Thyroid gland (tissue), 4 donors: Measurements from ENCODE around the gene DDX25. TPM values are rescaled to one million over a fixed set of nuclear protein-coding genes. Genes with fewer than 3 reads are reported as not detected.

Experiments used
- DNase-seq, 2 donors: peaks; one replicate each; pipeline ENCODE4 v3.0.0-alpha.2; 2019
- H3K27ac ChIP-seq, 3 donors: fragments of 200-600 bp; sonication (generic); 1 replicate in 2 of 3; 2 replicates in 1 of 3; pipeline ENCODE4 v1.5.1; 2016 to 2019; ENCODE audit warnings: mild to moderate bottlenecking in 1 of 3, moderate library complexity in 1 of 3
- H3K27me3 ChIP-seq: fragments of 200-600 bp; sonication (generic); one replicate; pipeline ENCODE4 v1.5.1; 2019
- H3K36me3 ChIP-seq, 2 donors: fragments of 200-600 bp; sonication (generic); one replicate each; pipeline ENCODE4 v1.5.1; 2016 to 2019
- H3K4me1 ChIP-seq, 2 donors: fragments of 200-600 bp; sonication (generic); one replicate each; pipeline ENCODE4 v1.5.1; 2017 to 2019
- H3K4me3 ChIP-seq, 3 donors: fragments of 200-600 bp; sonication (generic); replicated peaks in 1 of 3; 1 replicate in 2 of 3; 2 replicates in 1 of 3; pipeline ENCODE4 v1.5.1; 2016; ENCODE audit warnings: mild to moderate bottlenecking in 1 of 3
- H3K9me3 ChIP-seq: fragments of 200-600 bp; sonication (generic); one replicate; pipeline ENCODE4 v1.5.1; 2017
- CTCF ChIP-seq, 6 experiments: fragments of 200-600 bp in 3 of 6; fragments of 450-650 bp in 3 of 6; sonication (generic) in 3 of 6; IDR thresholded peaks; one replicate each; pipeline ENCODE4 v1.5.1; 2016 to 2019; ENCODE audit warnings: antibody characterized with exemption in 6 of 6, mild to moderate bottlenecking in 2 of 6, inconsistent platforms in 1 of 6, moderate library complexity in 1 of 6
- POLR2A ChIP-seq, 2 donors: fragments of 450-650 bp; IDR thresholded peaks; one replicate each; pipeline ENCODE4 v1.6.1; 2017; ENCODE audit warnings: antibody characterized with exemption in 2 of 2, mild to moderate bottlenecking in 2 of 2, moderate library complexity in 1 of 2
- WGBS, 2 donors: methylation state at CpG; one replicate each; pipeline ENCODE4 v1.1.5; 2017; 5-methylcytosine and 5-hydroxymethylcytosine counted together
- intact Hi-C: fragments of 100-400 bp; cut with DNase I; formaldehyde crosslinking; loops from one replicate; pipeline ENCODE4 v1.15.1; 2023
- total RNA-seq, 4 donors: library from RNA; depleted of rRNA; stranded (reverse); fragments of >200 nt; gene quantifications; one replicate each; pipeline ENCODE4 v1.2.3, GENCODE V29; 2016

The DDX25 gene
- total RNA-seq, 4 donors from 2014 or later: 1.6 to 3.8 (median 1.9) TPM

- no peak overlapping the region for H3K27ac ChIP-seq
- peaks cover 0 to 22% of the 10 kb centered on the region in 2 donors for H3K4me1 ChIP-seq
- H3K27me3 ChIP-seq: no peaks in the 10 kb centered on the region
- no peak for DNase-seq
- no peak overlapping the region for H3K4me3 ChIP-seq
- WGBS, 2 donors: 93 to 96% methylated on average over 2 of the region's 2 CpGs
- intact Hi-C loops: no loop called here
- no peaks in the 10 kb centered on the region for H3K36me3 ChIP-seq
- TF ChIP-seq POLR2A (IDR thresholded peaks at IDR 0.05) (no peak), CTCF (IDR thresholded peaks at IDR 0.05) (no peak)
- no peaks in the 10 kb centered on the region for H3K9me3 ChIP-seq
Measured at GRCh38 chr11:125935056-125935455, 30.7 kb downstream of the DDX25 start.

GRCh38 chr11:125935618-125936199 is 31.4 kb downstream of the DDX25 start:
- Histone ChIP-seq H3K27ac (no peak overlapping the region), H3K27me3 (no peaks in the 10 kb centered on the region), H3K36me3 (no peaks in the 10 kb centered on the region), H3K4me3 (no peak overlapping the region), H3K9me3 (no peaks in the 10 kb centered on the region), H3K4me1 (peaks cover 0 to 22% of the 10 kb centered on the region in 2 donors)
- TF ChIP-seq POLR2A (IDR thresholded peaks at IDR 0.05) (no peak), CTCF (IDR thresholded peaks at IDR 0.05) (no peak)
- WGBS, 2 donors: 77 to 83% methylated on average over 12 of the region's 12 CpGs
- no peak for DNase-seq
- intact Hi-C loops: no loop called here

- Histone ChIP-seq H3K36me3 (no peaks in the 10 kb centered on the region), H3K9me3 (no peaks in the 10 kb centered on the region), H3K27me3 (no peaks in the 10 kb centered on the region), H3K27ac (no peak overlapping the region), H3K4me3 (no peak overlapping the region), H3K4me1 (peaks cover 0 to 20% of the 10 kb centered on the region in 2 donors)
- intact Hi-C loops: no loop called here
- TF ChIP-seq CTCF (IDR thresholded peaks at IDR 0.05) (no peak), POLR2A (IDR thresholded peaks at IDR 0.05) (no peak)
- no peak for DNase-seq
- WGBS, 2 donors: 88 to 89% methylated on average over 5 of the region's 5 CpGs
Measured at GRCh38 chr11:125938418-125938817, 34.1 kb downstream of the DDX25 start.

- H3K36me3 ChIP-seq: no peaks in the 10 kb centered on the region
Measured at GRCh38 chr11:125939081-125939521, 34.8 kb downstream of the DDX25 start.

More at GRCh38 chr11:125939081-125939521, 34.8 kb downstream of the DDX25 start:
- peak; percentile 41 to 51 for DNase-seq
- H3K4me3 ChIP-seq: no peak overlapping the region
- TF ChIP-seq CTCF (IDR thresholded peaks at IDR 0.05): no peak
- no peak for TF ChIP-seq POLR2A (IDR thresholded peaks at IDR 0.05)
- no peak overlapping the region for H3K27ac ChIP-seq
- H3K4me1 ChIP-seq: peaks cover 0 to 20% of the 10 kb centered on the region in 2 donors
- H3K9me3 ChIP-seq: no peaks in the 10 kb centered on the region
- intact Hi-C loops: no loop called here
- no peaks in the 10 kb centered on the region for H3K27me3 ChIP-seq
- WGBS, 2 donors: 40 to 49% methylated on average over 4 of the region's 4 CpGs
